CD4-positive, alpha-beta T cell treated with Interleukin-17A for 1 hour (primary cell): ENCODE data around the gene CALR.
A peak's percentile ranks its signal among the peaks of the same experiment; 100 is the strongest.
"Not testable (repeated sequence)": the region's sequence is repeated elsewhere in the genome, so short reads cannot be mapped to it uniquely, and the experiment has no call there.

Experiments
- DNase-seq: peaks from one replicate; pipeline ENCODE4 v3.0.0-alpha.2; 2020

The CALR gene

DNA sequence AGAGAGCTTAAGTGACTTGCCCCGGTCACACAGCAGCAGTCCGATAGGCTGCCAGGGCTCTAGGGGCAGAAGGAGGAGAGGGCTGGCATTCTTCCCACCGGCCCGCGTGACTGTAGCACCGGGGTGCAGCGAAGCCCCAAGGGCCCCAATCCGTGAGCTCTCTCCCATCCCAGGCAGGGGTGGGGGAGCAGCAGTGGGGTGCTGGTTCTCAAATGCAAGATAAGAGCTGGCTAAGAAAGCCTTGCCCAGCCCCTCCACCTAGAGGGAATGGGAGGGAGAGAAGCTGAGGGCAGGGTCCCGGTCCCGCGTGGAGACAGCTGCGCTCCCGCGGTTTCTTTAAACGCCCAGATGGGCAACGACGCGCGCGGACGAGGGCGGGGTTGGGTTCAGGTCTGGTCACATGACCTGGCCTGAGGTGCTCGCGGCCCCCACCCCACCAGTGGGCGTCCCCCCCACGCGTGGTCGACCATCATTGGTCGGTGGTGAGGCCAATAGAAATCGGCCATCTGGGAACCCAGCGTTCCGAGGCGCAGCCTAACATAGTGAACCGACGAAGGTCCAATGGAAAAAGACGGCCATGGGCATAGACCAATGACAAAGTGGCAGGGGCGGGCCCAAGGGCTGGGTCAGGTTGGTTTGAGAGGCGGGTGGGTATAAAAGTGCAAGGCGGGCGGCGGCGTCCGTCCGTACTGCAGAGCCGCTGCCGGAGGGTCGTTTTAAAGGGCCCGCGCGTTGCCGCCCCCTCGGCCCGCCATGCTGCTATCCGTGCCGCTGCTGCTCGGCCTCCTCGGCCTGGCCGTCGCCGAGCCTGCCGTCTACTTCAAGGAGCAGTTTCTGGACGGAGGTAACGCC is at the start of gene CALR:
CALR (plus strand) TSS at position 683 of the 852 bp plus-strand sequence; CDS start at position 754, 71 bp downstream.
- peak; percentile 100 for DNase-seq

DNA sequence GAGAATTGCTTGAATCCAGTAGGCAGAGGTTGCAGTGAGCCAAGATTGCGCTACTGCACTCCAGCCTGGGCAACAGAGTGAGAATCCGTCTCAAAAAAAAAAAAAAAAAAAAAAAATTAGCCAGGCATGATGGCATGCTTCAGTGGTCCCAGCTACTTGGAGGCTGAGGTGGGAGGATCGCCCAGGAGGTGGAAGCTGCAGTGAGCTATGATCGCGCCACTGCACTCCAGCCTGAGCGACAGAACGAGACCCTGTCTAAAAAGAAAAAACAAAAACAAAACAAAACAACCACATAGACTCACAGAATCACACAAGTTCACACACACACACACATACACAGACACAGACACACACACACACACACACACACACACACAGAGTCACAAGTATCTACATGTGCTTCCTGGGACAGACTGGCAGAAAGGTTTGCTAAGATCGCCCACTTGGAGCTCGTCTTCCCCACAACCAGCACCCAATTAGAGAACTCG is 48.1 kb upstream of the CALR start:
- DNase-seq: not testable (repeated sequence)

GRCh38 chr19:12890787-12891552 is 47.4 kb upstream of the CALR start, which contains the start of gene GCDH:
GCDH (plus strand) TSS chr19:12891160; CDS start chr19:12891305, 145 bp downstream.
- DNase-seq: peak; percentile 99

DNA sequence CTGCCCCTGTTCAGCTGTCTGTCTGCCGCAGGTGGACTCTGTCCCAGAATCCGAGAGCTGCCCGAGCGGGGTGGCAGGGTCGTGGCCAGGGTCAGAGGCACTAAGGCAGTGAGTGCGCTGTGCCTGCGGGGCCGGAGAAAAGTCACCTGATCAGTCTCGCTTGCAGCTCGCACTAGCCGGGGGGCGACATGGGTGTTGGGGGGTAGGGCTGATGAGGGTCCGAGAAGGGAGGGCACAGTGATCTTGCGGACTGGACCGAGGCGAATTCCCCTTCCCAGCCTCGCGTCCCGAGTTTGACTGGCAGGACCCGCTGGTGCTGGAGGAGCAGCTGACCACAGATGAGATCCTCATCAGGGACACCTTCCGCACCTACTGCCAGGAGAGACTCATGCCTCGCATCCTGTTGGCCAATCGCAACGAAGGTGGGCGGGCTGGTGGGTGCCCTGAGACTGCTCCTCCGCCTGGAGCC is 46.8 kb upstream of the CALR start:
- DNase-seq: no peak

GRCh38 chr19:12893582-12893981 is 44.8 kb upstream of the CALR start:
- no peak for DNase-seq

- no peak for DNase-seq
Measured at GRCh38 chr19:12896460-12896859, 41.9 kb upstream of the CALR start.

DNA sequence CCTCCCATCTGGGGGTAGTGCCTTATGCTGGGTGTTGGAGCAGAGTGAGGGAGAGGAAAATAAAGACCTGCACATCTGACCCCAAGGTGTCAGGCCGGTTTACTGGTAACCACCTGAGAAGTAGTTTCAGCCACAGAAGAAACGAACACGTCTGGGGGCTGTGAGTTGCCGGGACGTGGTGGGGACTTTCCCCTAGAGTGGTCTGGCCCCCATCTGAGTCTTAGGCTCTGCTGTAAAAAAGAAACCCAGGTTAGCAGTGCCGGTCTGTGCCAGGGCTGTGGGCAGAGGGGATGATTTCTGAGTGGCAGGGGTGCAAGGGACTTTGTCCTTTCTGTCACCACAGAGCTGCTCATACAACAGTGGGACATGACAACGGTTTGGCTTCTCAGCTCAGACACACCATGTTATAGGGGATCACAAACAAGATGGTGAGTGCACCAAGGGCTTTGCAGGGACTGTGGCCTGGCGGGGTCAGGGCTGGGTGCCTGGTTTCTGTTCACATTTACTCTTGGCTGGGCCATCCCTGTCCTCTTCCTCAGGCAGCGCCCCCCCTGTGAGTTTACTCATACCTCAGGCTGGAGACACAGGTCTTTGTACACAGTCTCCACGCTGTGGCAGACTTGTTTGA is 38.4 kb upstream of the CALR start:
- DNase-seq: no peak

DNA sequence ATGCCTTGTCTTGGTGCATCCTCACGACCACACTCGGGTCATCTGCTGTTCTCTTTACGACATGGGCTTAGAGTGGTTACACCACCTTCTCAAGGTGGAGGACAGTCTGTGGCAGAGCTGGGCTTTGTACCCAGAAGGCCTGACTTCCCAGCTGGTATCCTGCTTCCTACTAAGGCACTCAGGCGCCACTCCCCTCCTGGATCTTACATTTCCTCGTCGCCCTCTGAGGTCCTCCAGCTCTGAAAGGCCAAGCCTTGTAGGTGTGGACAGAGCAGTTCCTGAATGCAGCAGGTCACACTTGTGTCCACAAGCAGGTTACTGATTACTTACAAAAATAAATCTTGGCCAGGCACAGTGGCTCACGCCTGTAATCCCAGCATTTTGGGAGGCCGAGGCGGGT is 31.2 kb upstream of the CALR start:
- DNase-seq: no peak

- DNase-seq: no peak
Measured at GRCh38 chr19:12912571-12912970, 25.8 kb upstream of the CALR start.

GRCh38 chr19:12913011-12913561 is 25.3 kb upstream of the CALR start:
- DNase-seq: no peak

- DNase-seq: peak; percentile 70
Measured at GRCh38 chr19:12913851-12914690, 24.3 kb upstream of the CALR start.

DNA sequence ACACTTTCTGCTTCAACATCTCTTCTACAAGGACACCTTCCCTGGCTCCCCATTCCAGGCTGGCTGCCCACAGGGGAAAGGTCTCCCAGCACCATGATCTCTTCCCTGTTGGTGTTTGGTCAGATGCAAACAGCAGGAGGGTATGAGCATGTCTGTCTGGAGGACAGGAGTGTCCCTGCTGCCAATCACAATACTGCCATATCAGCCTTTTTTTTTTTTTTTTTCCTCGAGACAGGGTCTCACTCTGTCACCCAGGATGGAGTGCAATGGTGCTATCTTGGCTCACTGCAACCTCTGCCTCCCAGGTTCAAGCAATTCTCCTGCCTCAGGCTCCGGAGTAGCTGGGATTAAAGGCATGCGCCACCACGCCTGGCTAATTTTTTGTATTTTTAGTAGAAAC is 22.5 kb upstream of the CALR start:
- not testable (repeated sequence) for DNase-seq

DNA sequence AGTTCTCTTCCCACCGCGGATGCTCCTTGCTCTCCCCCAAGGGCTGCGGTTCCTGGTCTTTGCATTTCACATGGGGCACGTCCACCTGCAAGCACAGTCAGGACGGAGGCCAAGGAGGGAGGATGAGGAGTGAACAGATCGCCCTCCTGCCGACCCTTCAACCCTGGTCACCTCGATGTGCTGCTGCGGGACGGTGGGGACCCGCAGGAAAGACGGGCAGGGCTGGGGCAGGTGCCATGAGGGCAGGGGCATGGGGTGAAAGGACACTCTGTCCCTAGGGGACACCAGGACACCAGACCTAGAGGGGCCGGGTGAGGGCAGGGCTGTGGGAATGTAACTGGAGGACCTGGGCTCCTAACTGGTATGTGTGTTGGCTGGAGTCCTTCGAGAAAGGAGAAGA is 20.2 kb upstream of the CALR start:
- no peak for DNase-seq

- no peak for DNase-seq
Measured at GRCh38 chr19:12921047-12921446, 17.4 kb upstream of the CALR start.

DNA sequence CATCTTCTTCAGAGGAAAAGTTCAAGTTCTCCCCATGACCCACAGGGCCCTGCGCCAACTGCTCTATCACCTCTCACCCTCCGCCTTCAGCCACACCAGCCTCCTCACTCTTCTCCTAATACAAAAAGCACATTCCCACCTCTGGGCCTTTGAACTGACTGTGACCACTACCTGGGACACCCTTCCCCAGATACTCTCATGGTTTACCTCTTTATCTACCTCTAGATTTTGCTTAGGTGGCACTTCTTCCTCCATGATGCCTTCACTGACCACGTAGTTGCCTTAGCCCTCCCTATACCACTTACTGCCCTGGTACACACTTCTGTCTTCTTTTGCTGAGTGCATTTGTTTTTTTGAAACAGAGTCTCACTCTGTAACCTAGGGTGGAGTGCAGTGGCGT is 15.4 kb upstream of the CALR start:
- DNase-seq: no peak

- no peak for DNase-seq
Measured at GRCh38 chr19:12924621-12925310, 13.6 kb upstream of the CALR start.

DNA sequence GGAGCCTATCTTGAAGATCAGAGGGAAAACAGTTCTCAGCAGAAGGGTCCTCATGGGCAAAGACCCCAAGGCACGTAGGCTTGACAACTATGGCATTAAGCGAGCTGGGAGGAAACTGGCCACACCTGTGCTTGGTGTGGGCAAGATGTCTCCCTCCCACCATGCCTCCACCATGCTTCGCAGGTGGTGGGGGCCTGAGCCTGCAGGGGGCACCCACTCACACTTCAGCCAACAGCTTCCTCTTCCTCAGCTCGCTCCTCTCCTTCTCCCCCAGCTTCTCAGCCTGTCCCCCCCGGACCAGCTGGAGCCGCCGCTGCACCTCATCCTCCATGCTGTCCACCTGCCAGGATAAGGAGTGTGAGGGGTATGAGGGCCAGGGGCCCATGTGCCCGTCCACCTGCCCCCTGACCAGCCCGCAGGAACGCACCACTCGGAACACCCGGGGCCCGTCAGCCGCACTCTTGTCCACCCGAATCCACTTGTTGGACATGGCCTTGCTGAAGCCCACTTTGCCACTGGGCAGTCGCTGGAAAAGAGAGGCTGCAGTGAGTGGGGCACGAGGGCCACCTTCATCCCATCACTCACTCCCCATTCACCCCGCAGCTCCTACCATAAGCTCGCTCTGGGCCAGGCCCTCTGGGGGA is 8.3 kb upstream of the CALR start:
- DNase-seq: no peak

DNA sequence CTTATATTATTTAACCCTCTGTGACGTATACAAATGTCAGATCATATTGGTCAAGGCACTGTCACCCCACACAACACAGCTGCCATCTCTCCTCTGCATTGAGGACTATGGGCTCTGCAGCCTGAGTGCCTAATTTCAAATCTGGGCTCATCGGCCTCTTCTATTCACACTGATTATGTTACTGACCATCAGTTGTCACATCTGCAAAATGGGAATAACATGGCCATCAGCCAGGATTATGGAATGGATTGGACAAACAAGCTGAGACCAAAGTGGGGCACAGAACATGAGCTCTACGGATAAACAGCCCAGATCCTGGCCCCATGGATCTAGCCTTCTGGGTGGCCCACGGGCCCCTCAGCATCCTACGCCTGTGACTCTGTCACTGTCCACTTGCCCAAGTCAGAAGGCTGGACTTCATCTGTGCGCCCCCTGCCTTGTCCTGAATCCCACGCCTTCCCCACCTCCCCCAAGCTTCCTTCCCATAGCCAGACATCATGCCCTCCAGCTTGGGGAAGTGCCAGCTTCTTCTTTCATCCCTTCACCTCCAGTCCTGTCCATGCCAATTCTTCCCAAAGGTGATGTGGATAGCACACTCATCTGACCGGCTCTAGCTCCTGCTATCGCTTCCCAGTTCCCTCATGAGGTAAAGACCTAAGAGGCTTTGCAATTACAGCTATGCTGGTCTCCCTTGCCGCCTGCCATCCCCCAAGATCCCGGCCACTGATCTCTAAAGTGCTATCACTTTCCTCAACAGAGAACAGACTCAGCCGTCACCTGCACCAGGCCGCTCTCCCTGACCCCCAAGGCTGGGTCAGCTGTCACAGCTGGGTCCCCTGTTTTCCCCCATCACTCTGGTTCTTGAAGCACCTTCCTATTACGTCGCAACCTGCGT is 5.8 kb upstream of the CALR start:
- no peak for DNase-seq

- DNase-seq: peak; percentile 91
Measured at GRCh38 chr19:12933287-12934072, 4.9 kb upstream of the CALR start, which contains the start of gene FARSA. FARSA (minus strand) TSS chr19:12933711; CDS start chr19:12933696, 15 bp downstream.
